ENCODE data around the gene PHOSPHO2.

The PHOSPHO2 gene

DNA sequence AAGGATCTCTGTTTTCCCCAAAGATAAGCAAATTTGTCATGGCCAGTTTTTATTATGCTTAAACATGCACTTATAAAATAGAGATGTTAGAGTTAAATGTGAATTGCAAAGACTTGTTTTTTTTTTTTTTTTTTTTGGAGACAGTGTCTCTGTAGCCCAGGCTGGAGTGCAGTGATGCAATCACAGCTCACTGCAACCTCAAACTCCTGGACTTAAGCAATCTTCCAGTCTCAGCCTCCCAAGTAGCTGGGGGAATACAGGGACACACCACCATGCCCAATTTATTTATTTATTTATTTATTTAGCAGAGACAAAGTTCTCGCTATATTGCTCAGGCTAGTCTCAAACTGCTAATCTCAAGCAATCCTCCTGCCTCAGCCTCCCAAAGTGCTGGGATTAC, 15.1 kb downstream of the PHOSPHO2 start:
- TF ChIP-seq GABPA (IDR thresholded peaks at IDR 0.05; ENCODE audit: low read depth) (no peak), POLR2AphosphoS5 (IDR thresholded peaks at IDR 0.05; ENCODE audit: low read depth) (no peak), SPI1 (IDR thresholded peaks at IDR 0.05; ENCODE audit: borderline replicate concordance, low read depth) (no peak)
- TF ChIP-seq, protein P1, sequence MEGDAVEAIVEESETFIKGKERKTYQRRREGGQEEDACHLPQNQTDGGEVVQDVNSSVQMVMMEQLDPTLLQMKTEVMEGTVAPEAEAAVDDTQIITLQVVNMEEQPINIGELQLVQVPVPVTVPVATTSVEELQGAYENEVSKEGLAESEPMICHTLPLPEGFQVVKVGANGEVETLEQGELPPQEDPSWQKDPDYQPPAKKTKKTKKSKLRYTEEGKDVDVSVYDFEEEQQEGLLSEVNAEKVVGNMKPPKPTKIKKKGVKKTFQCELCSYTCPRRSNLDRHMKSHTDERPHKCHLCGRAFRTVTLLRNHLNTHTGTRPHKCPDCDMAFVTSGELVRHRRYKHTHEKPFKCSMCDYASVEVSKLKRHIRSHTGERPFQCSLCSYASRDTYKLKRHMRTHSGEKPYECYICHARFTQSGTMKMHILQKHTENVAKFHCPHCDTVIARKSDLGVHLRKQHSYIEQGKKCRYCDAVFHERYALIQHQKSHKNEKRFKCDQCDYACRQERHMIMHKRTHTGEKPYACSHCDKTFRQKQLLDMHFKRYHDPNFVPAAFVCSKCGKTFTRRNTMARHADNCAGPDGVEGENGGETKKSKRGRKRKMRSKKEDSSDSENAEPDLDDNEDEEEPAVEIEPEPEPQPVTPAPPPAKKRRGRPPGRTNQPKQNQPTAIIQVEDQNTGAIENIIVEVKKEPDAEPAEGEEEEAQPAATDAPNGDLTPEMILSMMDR (IDR thresholded peaks at IDR 0.05; ENCODE audit: insufficient read depth, low read length): no peak
- TF ChIP-seq, protein P2, sequence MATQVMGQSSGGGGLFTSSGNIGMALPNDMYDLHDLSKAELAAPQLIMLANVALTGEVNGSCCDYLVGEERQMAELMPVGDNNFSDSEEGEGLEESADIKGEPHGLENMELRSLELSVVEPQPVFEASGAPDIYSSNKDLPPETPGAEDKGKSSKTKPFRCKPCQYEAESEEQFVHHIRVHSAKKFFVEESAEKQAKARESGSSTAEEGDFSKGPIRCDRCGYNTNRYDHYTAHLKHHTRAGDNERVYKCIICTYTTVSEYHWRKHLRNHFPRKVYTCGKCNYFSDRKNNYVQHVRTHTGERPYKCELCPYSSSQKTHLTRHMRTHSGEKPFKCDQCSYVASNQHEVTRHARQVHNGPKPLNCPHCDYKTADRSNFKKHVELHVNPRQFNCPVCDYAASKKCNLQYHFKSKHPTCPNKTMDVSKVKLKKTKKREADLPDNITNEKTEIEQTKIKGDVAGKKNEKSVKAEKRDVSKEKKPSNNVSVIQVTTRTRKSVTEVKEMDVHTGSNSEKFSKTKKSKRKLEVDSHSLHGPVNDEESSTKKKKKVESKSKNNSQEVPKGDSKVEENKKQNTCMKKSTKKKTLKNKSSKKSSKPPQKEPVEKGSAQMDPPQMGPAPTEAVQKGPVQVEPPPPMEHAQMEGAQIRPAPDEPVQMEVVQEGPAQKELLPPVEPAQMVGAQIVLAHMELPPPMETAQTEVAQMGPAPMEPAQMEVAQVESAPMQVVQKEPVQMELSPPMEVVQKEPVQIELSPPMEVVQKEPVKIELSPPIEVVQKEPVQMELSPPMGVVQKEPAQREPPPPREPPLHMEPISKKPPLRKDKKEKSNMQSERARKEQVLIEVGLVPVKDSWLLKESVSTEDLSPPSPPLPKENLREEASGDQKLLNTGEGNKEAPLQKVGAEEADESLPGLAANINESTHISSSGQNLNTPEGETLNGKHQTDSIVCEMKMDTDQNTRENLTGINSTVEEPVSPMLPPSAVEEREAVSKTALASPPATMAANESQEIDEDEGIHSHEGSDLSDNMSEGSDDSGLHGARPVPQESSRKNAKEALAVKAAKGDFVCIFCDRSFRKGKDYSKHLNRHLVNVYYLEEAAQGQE (IDR thresholded peaks at IDR 0.05; ENCODE audit: insufficient replicate concordance, low read depth): no peak
- no peaks in the 10 kb centered on the region for H3K27me3 ChIP-seq (ENCODE audit: insufficient read depth, poor library complexity, severe bottlenecking)

DNA sequence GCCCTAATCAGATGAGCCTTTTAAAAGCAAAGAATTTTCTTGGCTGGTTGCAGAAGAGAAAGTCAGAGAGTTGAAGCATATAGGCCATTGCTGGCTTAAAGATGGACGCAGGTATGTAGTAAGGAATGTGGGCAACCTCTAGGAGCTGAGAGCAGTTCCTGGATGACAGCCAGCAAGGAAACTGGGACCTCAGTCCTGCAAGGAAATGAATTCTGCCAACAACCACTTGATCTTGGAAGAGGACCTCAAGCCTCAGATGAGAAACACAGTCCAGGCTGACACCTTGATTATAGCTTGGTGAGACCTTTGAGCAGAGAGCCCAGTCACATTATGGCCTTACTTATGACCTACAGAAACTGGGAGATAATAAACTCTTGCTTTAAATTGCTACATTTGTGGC, 15.7 kb downstream of the PHOSPHO2 start:
- no peak for DNase-seq (ENCODE audit: low read depth in 1 of 2, low spot score in 1 of 2)
- H3K4me3 ChIP-seq (replicated peaks; ENCODE audit: insufficient read depth, low read length): no peak overlapping the region
- no peaks in the 10 kb centered on the region for H3K27me3 ChIP-seq (ENCODE audit: insufficient read depth, poor library complexity, severe bottlenecking)
- no peak overlapping the region for H3K27ac ChIP-seq (replicated peaks)
- TF ChIP-seq, protein P1 (IDR thresholded peaks at IDR 0.05; ENCODE audit: insufficient read depth, low read length): no peak

More for the DNA sequence above, 15.1 kb downstream of the PHOSPHO2 start:
- no peak for DNase-seq (ENCODE audit: low read depth in 1 of 2, low spot score in 1 of 2)
- no peak overlapping the region for H3K27ac ChIP-seq (replicated peaks)
- no peak overlapping the region for H3K4me3 ChIP-seq (replicated peaks; ENCODE audit: insufficient read depth, low read length)

DNA sequence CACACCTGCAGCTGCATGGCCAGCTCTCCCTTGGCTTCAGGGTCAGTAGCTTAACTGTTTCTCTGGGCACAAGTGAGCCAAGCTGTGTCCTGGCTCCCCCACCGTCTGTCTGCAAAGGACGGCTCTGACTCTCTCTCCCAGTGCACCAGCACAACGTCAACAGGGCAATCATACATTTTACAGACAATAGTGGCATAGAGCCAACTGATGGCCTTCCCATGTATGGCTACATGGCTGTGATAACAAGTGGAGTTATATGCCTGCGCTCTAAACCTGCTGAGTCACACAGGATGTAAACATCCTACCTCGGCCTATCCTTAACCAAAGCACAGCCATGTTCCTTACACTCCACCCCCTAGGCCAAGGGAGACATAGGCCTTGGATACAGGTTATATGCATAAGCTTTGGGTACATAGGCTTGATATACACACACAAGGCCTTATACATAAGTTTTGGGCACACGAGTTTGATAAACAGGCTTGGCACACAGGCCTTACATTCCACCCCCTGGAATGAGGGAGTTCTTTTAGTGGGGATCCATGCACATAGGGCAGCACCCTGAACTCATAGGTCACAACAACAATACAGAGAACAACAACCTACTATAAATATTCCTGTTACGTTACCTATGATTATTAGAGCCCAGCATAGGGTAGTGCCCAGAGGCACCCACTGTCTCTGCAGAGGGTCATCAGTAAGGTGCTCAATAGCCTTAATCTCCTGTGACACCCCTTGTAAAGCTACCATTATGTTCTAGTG, 17.7 kb downstream of the PHOSPHO2 start:
- Histone ChIP-seq H3K27me3 (ENCODE audit: insufficient read depth, poor library complexity, severe bottlenecking) (no peaks in the 10 kb centered on the region), H3K27ac (replicated peaks) (no peak overlapping the region), H3K4me3 (replicated peaks; ENCODE audit: insufficient read depth, low read length) (no peak overlapping the region)
- DNase-seq (ENCODE audit: low read depth in 1 of 2, low spot score in 1 of 2): no peak
- no peak for TF ChIP-seq SPI1 (IDR thresholded peaks at IDR 0.05; ENCODE audit: borderline replicate concordance, low read depth)
- TF ChIP-seq, protein P2 (IDR thresholded peaks at IDR 0.05; ENCODE audit: insufficient replicate concordance, low read depth): no peak
- no peak for TF ChIP-seq POLR2AphosphoS5 (IDR thresholded peaks at IDR 0.05; ENCODE audit: low read depth)

DNA sequence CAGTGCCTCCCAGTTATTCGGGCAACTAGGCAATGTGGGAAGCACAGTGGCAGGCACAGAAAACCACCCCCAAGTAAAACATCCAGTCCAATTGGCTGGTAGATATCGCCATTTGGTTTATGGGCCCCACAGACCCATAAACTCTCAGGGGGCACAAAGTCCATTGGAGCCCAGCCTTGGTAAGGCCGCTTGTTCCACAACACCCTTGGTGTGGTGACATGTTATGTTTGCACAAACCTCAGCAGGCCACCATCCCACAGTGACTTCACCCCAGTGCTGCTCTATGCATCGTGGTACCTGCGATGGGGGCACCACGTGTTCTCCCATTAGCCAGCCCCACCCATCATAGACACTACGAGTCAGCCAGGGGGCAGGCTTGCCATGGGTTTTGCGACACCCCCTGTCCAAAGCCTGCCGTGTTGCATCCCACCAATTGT, 18.5 kb downstream of the PHOSPHO2 start:
- H3K4me3 ChIP-seq (replicated peaks; ENCODE audit: insufficient read depth, low read length): no peak overlapping the region
- no peak overlapping the region for H3K27ac ChIP-seq (replicated peaks)
- TF ChIP-seq POLR2AphosphoS5 (IDR thresholded peaks at IDR 0.05; ENCODE audit: low read depth) (no peak), GABPA (IDR thresholded peaks at IDR 0.05; ENCODE audit: low read depth) (no peak), SPI1 (IDR thresholded peaks at IDR 0.05; ENCODE audit: borderline replicate concordance, low read depth) (no peak)
- TF ChIP-seq, protein P2 (IDR thresholded peaks at IDR 0.05; ENCODE audit: insufficient replicate concordance, low read depth): no peak
- TF ChIP-seq, protein P1 (IDR thresholded peaks at IDR 0.05; ENCODE audit: insufficient read depth, low read length): no peak
- no peak for DNase-seq (ENCODE audit: low read depth in 1 of 2, low spot score in 1 of 2)
- H3K27me3 ChIP-seq (ENCODE audit: insufficient read depth, poor library complexity, severe bottlenecking): no peaks in the 10 kb centered on the region

Measured in HL-60 (cell line).